H9 (cell line): ENCODE results near the gene KRT84. TPM values are rescaled to one million over a fixed set of nuclear protein-coding genes. Genes with fewer than 3 reads are reported as not detected.

Experiments
- DNase-seq: peaks from one replicate; pipeline ENCODE4 v3.0.0-alpha.2; 2017
- H2AFZ ChIP-seq: one replicate; pipeline ENCODE4 v1.6.1; 2013; ENCODE audit warnings: mild to moderate bottlenecking, low read length, control low read depth, moderate library complexity
- H2AK5ac ChIP-seq: 2 replicates; pipeline ENCODE4 v1.6.1; 2013; ENCODE audit warnings: low read length, control low read depth, mixed read lengths; ENCODE audit not compliant: insufficient read length
- H2BK120ac ChIP-seq: one replicate; pipeline ENCODE4 v1.6.1; 2013; ENCODE audit warnings: low read depth, mild to moderate bottlenecking, low read length, control low read depth, inconsistent platforms; ENCODE audit not compliant: poor library complexity, severe bottlenecking
- H2BK12ac ChIP-seq: 2 replicates; pipeline ENCODE4 v1.6.1; 2013; ENCODE audit warnings: low read length, control low read depth, mixed read lengths, low read depth; ENCODE audit not compliant: insufficient read length
- H2BK15ac ChIP-seq: 2 replicates; pipeline ENCODE4 v1.6.1; 2013; ENCODE audit warnings: low read depth, low read length, control low read depth
- H2BK20ac ChIP-seq: one replicate; pipeline ENCODE4 v1.6.1; 2013; ENCODE audit warnings: low read depth, mild to moderate bottlenecking, low read length, control low read depth, inconsistent platforms; ENCODE audit not compliant: poor library complexity, severe bottlenecking
- H2BK5ac ChIP-seq: 2 replicates; pipeline ENCODE4 v1.6.1; 2013; ENCODE audit warnings: low read length, control low read depth, mixed read lengths; ENCODE audit not compliant: insufficient read length
- H3K14ac ChIP-seq: 2 replicates; pipeline ENCODE4 v1.6.1; 2013; ENCODE audit warnings: low read length, control low read depth; ENCODE audit not compliant: insufficient read depth
- H3K18ac ChIP-seq: 2 replicates; pipeline ENCODE4 v1.6.1; 2013; ENCODE audit warnings: low read depth, mild to moderate bottlenecking, mixed read lengths, low read length, control low read depth; ENCODE audit not compliant: insufficient read length
- H3K23ac ChIP-seq: 2 replicates; pipeline ENCODE4 v1.6.1; 2013; ENCODE audit warnings: low read length, control low read depth, mixed read lengths, low read depth; ENCODE audit not compliant: insufficient read length
- H3K23me2 ChIP-seq: 2 replicates; pipeline ENCODE4 v1.6.1; 2013; ENCODE audit warnings: low read depth, mild to moderate bottlenecking, mixed read lengths, low read length, control low read depth; ENCODE audit not compliant: insufficient read length, poor library complexity, severe bottlenecking
- H3K27ac ChIP-seq: 2 replicates; pipeline ENCODE4 v1.5.1; 2013; ENCODE audit warnings: low read length, control low read depth, mixed read lengths, low read depth; ENCODE audit not compliant: insufficient read length
- H3K27me3 ChIP-seq: 2 replicates; pipeline ENCODE4 v1.6.1; 2013; ENCODE audit warnings: low read length, control low read depth, inconsistent platforms; ENCODE audit not compliant: insufficient read depth
- H3K4ac ChIP-seq: 2 replicates; pipeline ENCODE4 v1.6.1; 2013; ENCODE audit warnings: low read depth, mild to moderate bottlenecking, control low read depth, inconsistent platforms, low read length, moderate library complexity
- H3K4me1 ChIP-seq: 2 replicates; pipeline ENCODE4 v1.6.1; 2013; ENCODE audit warnings: low read length, control low read depth, inconsistent platforms; ENCODE audit not compliant: insufficient read depth
- H3K4me2 ChIP-seq: 2 replicates; pipeline ENCODE4 v1.6.1; 2013; ENCODE audit warnings: low read length, control low read depth, mixed read lengths; ENCODE audit not compliant: insufficient read length, insufficient read depth
- H3K56ac ChIP-seq: 2 replicates; pipeline ENCODE4 v1.6.1; 2013; ENCODE audit warnings: low read depth, mild to moderate bottlenecking, mixed read lengths, low read length, control low read depth; ENCODE audit not compliant: insufficient read length
- H3K79me1 ChIP-seq: 2 replicates; pipeline ENCODE4 v1.6.1; 2013; ENCODE audit warnings: low read depth, mild to moderate bottlenecking, moderate library complexity, low read length, control low read depth, inconsistent platforms; ENCODE audit not compliant: insufficient read depth, poor library complexity, severe bottlenecking
- H3K79me2 ChIP-seq: 2 replicates; pipeline ENCODE4 v1.6.1; 2013; ENCODE audit warnings: low read length, control low read depth, inconsistent platforms; ENCODE audit not compliant: insufficient read depth
- H3K9ac ChIP-seq: 2 replicates; pipeline ENCODE4 v1.6.1; 2013; ENCODE audit warnings: low read length, control low read depth, mixed read lengths; ENCODE audit not compliant: insufficient read length; ENCODE audit errors: extremely low read depth
- H3K9me3 ChIP-seq: one replicate; pipeline ENCODE4 v1.6.1; 2013; ENCODE audit warnings: low read depth, low read length, inconsistent platforms; ENCODE audit not compliant: control insufficient read depth
- H3T11ph ChIP-seq: one replicate; pipeline ENCODE4 v1.6.1; 2013; ENCODE audit warnings: mild to moderate bottlenecking, low read length, control low read depth, inconsistent platforms
- H4K20me1 ChIP-seq: one replicate; pipeline ENCODE4 v1.6.1; 2013; ENCODE audit not compliant: control insufficient read depth, insufficient read length, insufficient read depth
- H4K5ac ChIP-seq: 2 replicates; pipeline ENCODE4 v1.6.1; 2013; ENCODE audit warnings: low read depth, mild to moderate bottlenecking, mixed read lengths, low read length, control low read depth; ENCODE audit not compliant: insufficient read length
- H4K8ac ChIP-seq: replicated peaks from 2 replicates; pipeline ENCODE4 v1.6.1; 2013; ENCODE audit warnings: low read length, control low read depth, mixed read lengths, low read depth; ENCODE audit not compliant: insufficient read length
- H4K91ac ChIP-seq: 2 replicates; pipeline ENCODE4 v1.6.1; 2013; ENCODE audit warnings: low read depth, mild to moderate bottlenecking, moderate library complexity, mixed read lengths, low read length, control low read depth; ENCODE audit not compliant: insufficient read length
- H3K27ac Mint-ChIP-seq, 3 experiments: 2 replicates in 2 of 3; 3 replicates in 1 of 3; pipeline ENCODE4 v1.8.0; 2020 to 2021; ENCODE audit warnings: mixed read lengths in 3 of 3, mild to moderate bottlenecking in 1 of 3, moderate library complexity in 1 of 3
- H3K27me3 Mint-ChIP-seq: 2 replicates; pipeline ENCODE4 v1.8.0; 2021; ENCODE audit warnings: low read depth, mild to moderate bottlenecking, moderate library complexity, mixed read lengths
- H3K36me3 Mint-ChIP-seq, 3 experiments: 2 replicates in 2 of 3; 3 replicates in 1 of 3; pipeline ENCODE4 v1.8.0; 2020 to 2021; ENCODE audit warnings: low read depth in 3 of 3, mixed read lengths in 3 of 3; ENCODE audit not compliant: insufficient read depth in 1 of 3
- H3K4me1 Mint-ChIP-seq, 2 experiments: 2 replicates each; pipeline ENCODE4 v1.8.0; 2020; ENCODE audit warnings: mixed read lengths in 2 of 2
- H3K4me3 Mint-ChIP-seq, 2 experiments: 2 replicates in 1 of 2; 3 replicates in 1 of 2; pipeline ENCODE4 v1.8.0; 2020 to 2021; ENCODE audit warnings: mild to moderate bottlenecking in 2 of 2, mixed read lengths in 2 of 2, moderate library complexity in 1 of 2
- H3K9me3 Mint-ChIP-seq, 2 experiments: 2 replicates in 1 of 2; 3 replicates in 1 of 2; pipeline ENCODE4 v1.8.0; 2020; ENCODE audit warnings: mild to moderate bottlenecking in 2 of 2, mixed read lengths in 2 of 2, moderate library complexity in 1 of 2
- WGBS: extraction: QIAGEN DNeasy Blood & Tissue Kit; methylation state at CpG from one replicate; pipeline ENCODE4 v1.1.7; 2013; ENCODE audit warnings: missing lambda C conversion rate, low lambda C conversion rate, mixed read lengths; ENCODE audit not compliant: insufficient read length; ENCODE audit errors: extremely low coverage; 5-methylcytosine and 5-hydroxymethylcytosine counted together
- total RNA-seq: library from RNA; stranded (reverse); gene quantifications from 2 replicates; pipeline ENCODE4 v1.2.1, GENCODE V29; 2021
- TF ChIP-seq, protein P1 (sequence below): fragments of 200-600 bp; sonication (generic); conservative IDR thresholded peaks from 3 replicates; pipeline ENCODE4 v1.8.0; 2021; ENCODE audit warnings: antibody characterized with exemption, mild to moderate bottlenecking

The KRT84 gene
- total RNA-seq, 1 experiment from 2014 or later: not detected

GRCh38 chr12:52392465-52393007, 7.1 kb upstream of the KRT84 start:
- no peak overlapping the region for H3K4me3 Mint-ChIP-seq
- H3K18ac ChIP-seq: no peak overlapping the region
- no peaks in the 10 kb centered on the region for H3K27me3 ChIP-seq
- no peak overlapping the region for H2BK15ac ChIP-seq
- H3K9me3 ChIP-seq: no peaks in the 10 kb centered on the region
- no peak overlapping the region for H4K5ac ChIP-seq
- H3K23ac ChIP-seq: no peak overlapping the region
- WGBS: no CpG with 5 or more reads among the region's 7 CpGs
- no peak overlapping the region for H3K14ac ChIP-seq
- no peak overlapping the region for H4K8ac ChIP-seq
- H3K36me3 Mint-ChIP-seq: no peaks in the 10 kb centered on the region
- DNase-seq: no peak
- no peaks in the 10 kb centered on the region; a peak in 1 of 5 replicates for H3K9me3 Mint-ChIP-seq
- no peak overlapping the region for H3K9ac ChIP-seq
- H2BK12ac ChIP-seq: no peak overlapping the region
- no peak overlapping the region for H2AK5ac ChIP-seq
- no peak overlapping the region for H3K27ac Mint-ChIP-seq
- H3T11ph ChIP-seq: no peak overlapping the region
- H3K4me1 Mint-ChIP-seq: peaks cover 5 to 10% of the 10 kb centered on the region in 2 experiments
- no peaks in the 10 kb centered on the region for H3K4me1 ChIP-seq
- H3K56ac ChIP-seq: no peak overlapping the region
- no peaks in the 10 kb centered on the region for H3K79me2 ChIP-seq
- no peak overlapping the region for H3K4ac ChIP-seq
- H4K91ac ChIP-seq: no peak overlapping the region
- no peak overlapping the region for H2BK20ac ChIP-seq
- no peaks in the 10 kb centered on the region for H3K79me1 ChIP-seq
- no peaks in the 10 kb centered on the region for H4K20me1 ChIP-seq
- H2AFZ ChIP-seq: no peak overlapping the region
- H3K4me2 ChIP-seq: no peak overlapping the region
- H2BK5ac ChIP-seq: no peak overlapping the region
- no peak overlapping the region for H3K27ac ChIP-seq
- H3K23me2 ChIP-seq: no peaks in the 10 kb centered on the region
- TF ChIP-seq, protein P1, sequence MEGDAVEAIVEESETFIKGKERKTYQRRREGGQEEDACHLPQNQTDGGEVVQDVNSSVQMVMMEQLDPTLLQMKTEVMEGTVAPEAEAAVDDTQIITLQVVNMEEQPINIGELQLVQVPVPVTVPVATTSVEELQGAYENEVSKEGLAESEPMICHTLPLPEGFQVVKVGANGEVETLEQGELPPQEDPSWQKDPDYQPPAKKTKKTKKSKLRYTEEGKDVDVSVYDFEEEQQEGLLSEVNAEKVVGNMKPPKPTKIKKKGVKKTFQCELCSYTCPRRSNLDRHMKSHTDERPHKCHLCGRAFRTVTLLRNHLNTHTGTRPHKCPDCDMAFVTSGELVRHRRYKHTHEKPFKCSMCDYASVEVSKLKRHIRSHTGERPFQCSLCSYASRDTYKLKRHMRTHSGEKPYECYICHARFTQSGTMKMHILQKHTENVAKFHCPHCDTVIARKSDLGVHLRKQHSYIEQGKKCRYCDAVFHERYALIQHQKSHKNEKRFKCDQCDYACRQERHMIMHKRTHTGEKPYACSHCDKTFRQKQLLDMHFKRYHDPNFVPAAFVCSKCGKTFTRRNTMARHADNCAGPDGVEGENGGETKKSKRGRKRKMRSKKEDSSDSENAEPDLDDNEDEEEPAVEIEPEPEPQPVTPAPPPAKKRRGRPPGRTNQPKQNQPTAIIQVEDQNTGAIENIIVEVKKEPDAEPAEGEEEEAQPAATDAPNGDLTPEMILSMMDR: no peak
- no peak overlapping the region for H2BK120ac ChIP-seq
- H3K27me3 Mint-ChIP-seq: peaks cover 11% of the 10 kb centered on the region
